Endothelial cell of umbilical vein (primary cell): ENCODE data around the gene CRIM1. TPM values are rescaled to one million over a fixed set of nuclear protein-coding genes. Genes with fewer than 3 reads are reported as not detected.

ENCODE experiments used
- BruUV-seq: library from RNA; stranded (reverse); fragments of 400-500 nt; replicated peaks from 2 replicates; lab custom pipeline; 2021; lab: Mats Ljungman, UMichigan
- CTCF ChIA-PET: fragments of 300-600, 350-600 bp; sonication (Branson Sonifier 250); formaldehyde crosslinking; loops from one replicate; lab custom pipeline; 2021; ENCODE audit warnings: antibody characterized with exemption, inconsistent platforms; lab: Charles Lee
- POLR2A ChIA-PET: fragments of 300-600, 350-600 bp; sonication (Branson Sonifier 250); formaldehyde crosslinking; loops from one replicate; lab custom pipeline; 2021; ENCODE audit warnings: antibody characterized with exemption, inconsistent platforms; lab: Charles Lee
- DNase-seq: peaks from one replicate; pipeline ENCODE4 v3.0.0-alpha.2; 2011; ENCODE audit warnings: low read depth, low spot score
- FAIRE-seq: peaks from 2 replicates; lab custom pipeline; 2011; peaks lifted over from hg19 to GRCh38; lab: Jason Lieb, UNC
- H2AFZ ChIP-seq: 2 replicates; pipeline ENCODE4 v1.6.0; 2012; ENCODE audit warnings: low read depth, low read length, control low read depth, inconsistent platforms
- H3K27ac ChIP-seq: 2 replicates; pipeline ENCODE4 v1.5.1; 2011; ENCODE audit warnings: low read depth, mild to moderate bottlenecking, control low read depth, low read length, moderate library complexity; ENCODE audit not compliant: insufficient read depth
- H3K27me3 ChIP-seq, 2 experiments: 2 replicates each; pipeline versions ENCODE4 v1.6.0 to v1.6.1; 2011; ENCODE audit warnings: low read length in 2 of 2, mixed read lengths in 1 of 2; ENCODE audit not compliant: control insufficient read depth in 2 of 2, insufficient read depth in 2 of 2
- H3K36me3 ChIP-seq, 2 experiments: 2 replicates in 1 of 2; 3 replicates in 1 of 2; pipeline ENCODE4 v1.5.1; 2011; ENCODE audit warnings: low read length in 2 of 2, mild to moderate bottlenecking in 1 of 2, moderate library complexity in 1 of 2; ENCODE audit not compliant: control insufficient read depth in 2 of 2, insufficient read depth in 2 of 2; ENCODE audit errors: extremely low read depth in 1 of 2
- H3K4me1 ChIP-seq: 3 replicates; pipeline ENCODE4 v1.5.1; 2011; ENCODE audit warnings: mild to moderate bottlenecking, low read length; ENCODE audit not compliant: control insufficient read depth, insufficient read depth; ENCODE audit errors: extremely low read depth
- H3K4me2 ChIP-seq: 2 replicates; pipeline ENCODE4 v1.6.1; 2011; ENCODE audit warnings: low read length, control low read depth, mixed read lengths; ENCODE audit not compliant: insufficient read depth
- H3K4me3 ChIP-seq, 3 experiments: fragments of 200-600 bp in 1 of 3; sonication (generic), shearing (Covaris generic) in 1 of 3; replicated peaks in 1 of 3; 2 replicates each; pipeline ENCODE4 v1.5.1; 2011 to 2016; ENCODE audit warnings: control low read depth in 3 of 3, low read length in 3 of 3, mild to moderate bottlenecking in 2 of 3, inconsistent platforms in 1 of 3, low read depth in 1 of 3, moderate library complexity in 1 of 3; ENCODE audit not compliant: insufficient read depth in 1 of 3
- H3K79me2 ChIP-seq: 2 replicates; pipeline ENCODE4 v1.6.0; 2012; ENCODE audit warnings: low read length, inconsistent platforms; ENCODE audit not compliant: control insufficient read depth, insufficient read depth
- H3K9ac ChIP-seq: replicated peaks from 2 replicates; pipeline ENCODE3; 2011; ENCODE audit warnings: low read length, control low read depth; ENCODE audit not compliant: insufficient read depth; ENCODE audit errors: extremely low read depth
- H3K9me1 ChIP-seq: replicated peaks from 3 replicates; pipeline ENCODE4 v1.6.0; 2011; ENCODE audit warnings: mild to moderate bottlenecking, low read length; ENCODE audit not compliant: control insufficient read depth, insufficient read depth; ENCODE audit errors: extremely low read depth
- H3K9me3 ChIP-seq: replicated peaks from 2 replicates; pipeline ENCODE4 v1.5.1; 2012; ENCODE audit warnings: low read length, inconsistent platforms; ENCODE audit not compliant: control insufficient read depth, insufficient read depth
- H4K20me1 ChIP-seq: replicated peaks from 2 replicates; pipeline ENCODE3; 2011; ENCODE audit warnings: mild to moderate bottlenecking, low read length; ENCODE audit not compliant: control insufficient read depth, insufficient read depth; ENCODE audit errors: extremely low read depth
- EZH2 ChIP-seq: IDR thresholded peaks from 2 replicates; pipeline ENCODE4 v1.6.1; 2012; ENCODE audit warnings: borderline replicate concordance, low read depth, mild to moderate bottlenecking, moderate library complexity, low read length, inconsistent platforms; ENCODE audit not compliant: severe bottlenecking
- FOS ChIP-seq: IDR thresholded peaks from 2 replicates; pipeline ENCODE4 v1.6.1; 2011; ENCODE audit warnings: mild to moderate bottlenecking, low read length, moderate library complexity, borderline replicate concordance; ENCODE audit not compliant: insufficient read depth
- GATA2 ChIP-seq: IDR thresholded peaks from 2 replicates; pipeline ENCODE4 v1.7.0; 2011; ENCODE audit warnings: low read depth, mild to moderate bottlenecking, moderate library complexity, mixed read lengths, low read length; ENCODE audit not compliant: insufficient read length, insufficient read depth
- JUN ChIP-seq: IDR thresholded peaks from 2 replicates; pipeline ENCODE4 v1.6.1; 2011; ENCODE audit warnings: borderline replicate concordance, low read depth; ENCODE audit not compliant: insufficient read length, insufficient read depth
- MYC ChIP-seq: IDR thresholded peaks from one replicate; pipeline ENCODE4 v1.6.1; 2011; ENCODE audit warnings: mild to moderate bottlenecking, low read depth, low read length
- POLR2A ChIP-seq: IDR thresholded peaks from 2 replicates; pipeline ENCODE4 v1.6.1; 2012; ENCODE audit warnings: low read depth, mild to moderate bottlenecking, control low read depth, low read length
- POLR2AphosphoS5 ChIP-seq: IDR thresholded peaks from 2 replicates; pipeline ENCODE4 v1.6.1; 2012; ENCODE audit warnings: low read depth, mild to moderate bottlenecking, control low read depth, low read length, moderate library complexity; ENCODE audit not compliant: insufficient read depth
- dilution Hi-C: fragments of 300-500 bp; cut with MboI; formaldehyde crosslinking; loops from one replicate; pipeline ENCODE4 v1.15.0; 2019; ENCODE audit warnings: low sequenced_read_pairs; ENCODE audit not compliant: extremely low pct_ligation_motif_present
- intact Hi-C: fragments of 100-400 bp; cut with micrococcal nuclease; formaldehyde crosslinking; loops from one replicate; pipeline ENCODE4 v1.10.0; 2022
- polyA plus RNA-seq, 4 experiments: library from polyadenylated mRNA; depleted of rRNA in 3 of 4; stranded (reverse) in 3 of 4; unstranded in 1 of 4; fragments of >200 nt; gene quantifications; 2 replicates each; pipeline versions ENCODE4 v1.2.1 to v1.2.3, GENCODE V29; 2011 to 2012; ENCODE audit warnings: missing spikeins in 1 of 4
- total RNA-seq: library from RNA; stranded (reverse); gene quantifications from 2 replicates; pipeline ENCODE4 v1.2.3, GENCODE V29; 2021
- TF ChIP-seq, protein P1 (sequence below): IDR thresholded peaks from 2 replicates; pipeline ENCODE4 v1.6.1; 2011; ENCODE audit not compliant: insufficient read depth, insufficient read length
- TF ChIP-seq, protein P2 (sequence below), 2 donors: IDR thresholded peaks; 1 replicate in 1 of 2; 2 replicates in 1 of 2; pipeline ENCODE4 v1.5.1; 2011; ENCODE audit warnings: low read length in 2 of 2, mild to moderate bottlenecking in 2 of 2, moderate library complexity in 2 of 2, control low read depth in 1 of 2, inconsistent platforms in 1 of 2, low read depth in 1 of 2; ENCODE audit not compliant: insufficient read depth in 1 of 2; ENCODE audit errors: extremely low read depth in 1 of 2

Gene CRIM1
- total and polyA plus RNA-seq, 2 donors (not counting 3 experiments of a cell fraction or from before 2014, with no cell fraction given), result 422 to 649 TPM

DNA sequence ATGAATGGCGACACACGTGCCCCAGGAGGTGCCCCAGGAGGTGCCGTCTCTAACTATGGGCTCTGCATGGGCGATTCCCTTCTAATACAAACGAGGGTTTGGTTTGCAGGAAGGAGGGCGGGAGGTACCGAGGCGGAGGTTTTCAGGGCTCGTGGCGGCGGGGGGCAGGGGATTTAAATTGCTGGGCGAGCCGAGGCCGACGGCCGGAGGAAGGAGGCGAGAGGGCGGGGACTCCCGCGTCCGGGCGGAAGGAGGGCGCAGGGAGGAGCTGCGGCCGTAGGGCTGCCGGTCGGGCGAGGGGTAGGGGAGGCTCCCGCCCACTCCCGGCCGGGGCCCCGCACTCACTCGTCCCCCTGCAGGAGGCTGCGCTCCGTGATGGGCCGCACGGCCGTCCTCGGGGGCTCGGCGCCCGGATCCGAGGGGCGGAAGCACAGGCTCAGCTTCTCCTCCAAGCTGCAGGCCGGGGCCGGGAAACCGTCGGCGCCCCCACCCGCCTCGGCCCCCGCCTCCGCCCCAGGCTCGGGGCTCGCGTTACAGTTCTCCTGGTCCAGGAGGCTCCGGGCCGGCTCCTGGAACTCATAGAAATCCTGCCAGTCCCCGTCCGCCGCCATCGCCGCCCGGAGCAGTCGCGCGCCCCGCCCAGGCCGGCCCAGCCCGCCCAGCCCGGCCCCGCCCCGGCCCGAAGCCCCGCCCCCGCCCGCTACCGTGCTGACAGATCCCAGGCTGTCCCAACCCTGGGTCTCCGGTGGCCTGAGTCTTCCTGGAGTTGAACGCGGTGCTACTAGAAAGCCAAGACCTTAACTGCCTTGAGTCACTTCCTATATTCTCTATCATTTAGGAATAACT is 242.2 kb downstream of the CRIM1 start, which contains the start of gene FEZ2:
Gene FEZ2 (minus strand): TSS at position 637 of the 846 bp plus-strand sequence. CDS start 26 bp downstream, at position 611.
- Histone ChIP-seq H2AFZ (peak within 1 kb of the TSS; percentile 71), H3K79me2 (peaks cover 48% of the 10 kb centered on the region), H3K9ac (peak within 1 kb of the TSS; percentile 82), H3K9me3 (no peaks in the 10 kb centered on the region), H3K4me3 (peak within 1 kb of the TSS; percentile 86 to 98 (median 97)), H3K27ac (peak within 1 kb of the TSS; percentile 65), H3K4me2 (peak within 1 kb of the TSS; percentile 99), H3K27me3 (no peaks in the 10 kb centered on the region), H3K4me1 (peaks cover 22% of the 10 kb centered on the region), H4K20me1 (peaks cover 2% of the 10 kb centered on the region), H3K36me3 (peaks cover 2 to 4% of the 10 kb centered on the region in 2 experiments), H3K9me1 (no peaks in the 10 kb centered on the region)
- POLR2A ChIA-PET, result interaction anchor here (0.7 to 0.9 kb wide), 2 partner anchors 35 to 49 kb away, joined by 3 read pairs; no protein-coding TSS in a partner anchor
- CTCF ChIA-PET, result interaction anchor here (0.7 to 1.1 kb wide), 6 partner anchors 15 to 67 kb away, joined by 3 to 8 read pairs (median 4); no protein-coding TSS in a partner anchor
- dilution Hi-C loops (no loop called here), intact Hi-C loops (loop anchor here (1.0 to 2.0 kb wide), 2 partner anchors 29 to 67 kb away; no protein-coding TSS in a partner anchor)
- TF ChIP-seq, protein P1, sequence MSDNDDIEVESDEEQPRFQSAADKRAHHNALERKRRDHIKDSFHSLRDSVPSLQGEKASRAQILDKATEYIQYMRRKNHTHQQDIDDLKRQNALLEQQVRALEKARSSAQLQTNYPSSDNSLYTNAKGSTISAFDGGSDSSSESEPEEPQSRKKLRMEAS, result no peak
- TF ChIP-seq GATA2 (no peak), MYC (no peak), EZH2 (no peak), POLR2A (peak; percentile 74), POLR2AphosphoS5 (peak; percentile 58), JUN (peak; percentile 19), FOS (peak; percentile 19)
- TF ChIP-seq, protein P2, sequence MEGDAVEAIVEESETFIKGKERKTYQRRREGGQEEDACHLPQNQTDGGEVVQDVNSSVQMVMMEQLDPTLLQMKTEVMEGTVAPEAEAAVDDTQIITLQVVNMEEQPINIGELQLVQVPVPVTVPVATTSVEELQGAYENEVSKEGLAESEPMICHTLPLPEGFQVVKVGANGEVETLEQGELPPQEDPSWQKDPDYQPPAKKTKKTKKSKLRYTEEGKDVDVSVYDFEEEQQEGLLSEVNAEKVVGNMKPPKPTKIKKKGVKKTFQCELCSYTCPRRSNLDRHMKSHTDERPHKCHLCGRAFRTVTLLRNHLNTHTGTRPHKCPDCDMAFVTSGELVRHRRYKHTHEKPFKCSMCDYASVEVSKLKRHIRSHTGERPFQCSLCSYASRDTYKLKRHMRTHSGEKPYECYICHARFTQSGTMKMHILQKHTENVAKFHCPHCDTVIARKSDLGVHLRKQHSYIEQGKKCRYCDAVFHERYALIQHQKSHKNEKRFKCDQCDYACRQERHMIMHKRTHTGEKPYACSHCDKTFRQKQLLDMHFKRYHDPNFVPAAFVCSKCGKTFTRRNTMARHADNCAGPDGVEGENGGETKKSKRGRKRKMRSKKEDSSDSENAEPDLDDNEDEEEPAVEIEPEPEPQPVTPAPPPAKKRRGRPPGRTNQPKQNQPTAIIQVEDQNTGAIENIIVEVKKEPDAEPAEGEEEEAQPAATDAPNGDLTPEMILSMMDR (IDR thresholded peaks at IDR 0.05; ENCODE audit: extremely low read depth in 1 of 2, insufficient read depth in 1 of 2, low read depth in 1 of 2, low read length in 2 of 2), result no peak
- DNase-seq (peak; percentile 73), FAIRE-seq (peak; percentile 70)
- BruUV-seq, result no TSS peak

Other genes starting within 250 kb of the CRIM1 start
- gene FEZ2, start 242.4 kb downstream of the CRIM1 start, total RNA-seq, result 72.4 and 73.5 TPM in 2 replicates
- 28.1 and 41.2 TPM in 2 replicates for gene FEZ2, start 242.4 kb downstream of the CRIM1 start, polyA plus RNA-seq